Activated naive CD8-positive, alpha-beta T cell (primary cell): ENCODE results near the gene TBRG1.

Source experiments
- H3K27ac Mint-ChIP-seq: one replicate; pipeline ENCODE4 v1.8.0; 2021; ENCODE audit warnings: mixed read lengths
- H3K27me3 Mint-ChIP-seq: one replicate; pipeline ENCODE4 v1.8.0; 2021; ENCODE audit warnings: mixed read lengths
- H3K36me3 Mint-ChIP-seq: one replicate; pipeline ENCODE4 v1.8.0; 2021; ENCODE audit warnings: mixed read lengths
- H3K4me1 Mint-ChIP-seq: one replicate; pipeline ENCODE4 v1.8.0; 2021; ENCODE audit warnings: low read depth, mixed read lengths
- H3K4me3 Mint-ChIP-seq: one replicate; pipeline ENCODE4 v1.8.0; 2021; ENCODE audit warnings: mild to moderate bottlenecking, mixed read lengths
- H3K9me3 Mint-ChIP-seq: one replicate; pipeline ENCODE4 v1.8.0; 2021; ENCODE audit warnings: low read depth, mixed read lengths

TBRG1 gene

DNA sequence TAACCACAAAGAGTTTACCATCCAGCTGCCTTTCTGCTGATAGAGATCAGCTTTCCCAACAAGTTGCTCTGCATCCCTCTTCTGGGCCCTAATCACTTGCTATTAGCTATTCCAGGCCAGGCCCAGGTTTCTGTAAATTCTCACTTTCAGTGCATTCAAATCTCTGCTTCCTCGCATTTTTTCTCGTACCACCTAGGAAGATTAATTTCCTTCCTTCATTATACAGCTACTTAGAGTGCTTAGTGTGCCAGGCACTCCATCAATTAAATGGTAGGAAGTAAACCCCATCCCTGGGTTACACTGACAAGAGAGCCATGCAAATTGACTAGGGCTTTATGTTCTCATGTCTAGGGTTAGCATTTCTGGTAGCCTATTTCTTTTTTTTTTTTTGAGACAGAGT lies 41.2 kb downstream of the TBRG1 start:
- Mint-ChIP-seq H3K4me3 (no peak overlapping the region), H3K9me3 (no peaks in the 10 kb centered on the region), H3K27me3 (no peaks in the 10 kb centered on the region), H3K27ac (no peak overlapping the region), H3K36me3 (peaks cover 11% of the 10 kb centered on the region), H3K4me1 (no peaks in the 10 kb centered on the region)

DNA sequence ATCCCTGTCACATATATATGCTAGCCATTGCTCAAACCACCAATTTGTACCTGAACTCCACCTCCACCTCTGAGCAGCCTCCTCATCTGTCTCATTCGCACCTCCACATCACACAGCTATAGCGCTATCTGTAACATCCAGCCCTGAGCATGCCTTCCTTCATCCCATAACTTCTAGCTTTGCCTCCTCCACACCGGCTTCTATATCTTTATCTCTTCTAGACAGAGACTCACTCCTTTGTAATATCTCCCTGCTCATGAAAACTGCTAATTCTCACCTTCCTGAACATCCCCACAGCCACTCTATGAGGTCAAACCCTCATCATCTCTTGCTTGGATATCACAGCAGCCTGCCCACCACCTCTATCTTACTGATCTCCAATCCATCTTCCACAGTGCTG lies 44.9 kb downstream of the TBRG1 start:
- Mint-ChIP-seq H3K27me3 (no peaks in the 10 kb centered on the region), H3K27ac (no peak overlapping the region), H3K4me3 (no peak overlapping the region), H3K4me1 (peaks cover 12% of the 10 kb centered on the region), H3K9me3 (no peaks in the 10 kb centered on the region), H3K36me3 (peaks cover 7% of the 10 kb centered on the region)

DNA sequence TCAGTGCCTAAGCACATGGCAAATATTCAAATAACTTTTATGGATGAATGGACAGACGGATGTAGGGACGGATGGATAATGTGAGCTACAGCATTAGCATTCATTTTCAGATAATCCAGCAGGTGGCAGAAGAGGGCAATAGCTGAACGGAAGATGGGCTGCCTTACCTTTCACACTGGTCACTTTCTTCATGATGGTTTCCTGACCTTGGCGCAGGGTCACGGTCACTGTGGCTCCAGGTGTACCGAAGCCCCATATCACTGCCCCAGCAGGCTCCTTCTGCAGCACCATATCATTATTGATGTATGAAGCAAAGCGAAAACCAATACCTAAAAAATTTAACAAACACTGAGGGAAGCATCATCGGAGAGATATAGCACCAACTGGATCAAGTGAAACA lies 46.5 kb downstream of the TBRG1 start:
- H3K36me3 Mint-ChIP-seq: peaks cover 7% of the 10 kb centered on the region
- no peak overlapping the region for H3K4me3 Mint-ChIP-seq
- H3K27me3 Mint-ChIP-seq: no peaks in the 10 kb centered on the region
- H3K9me3 Mint-ChIP-seq: no peaks in the 10 kb centered on the region
- H3K27ac Mint-ChIP-seq: no peak overlapping the region
- H3K4me1 Mint-ChIP-seq: peaks cover 18% of the 10 kb centered on the region

DNA sequence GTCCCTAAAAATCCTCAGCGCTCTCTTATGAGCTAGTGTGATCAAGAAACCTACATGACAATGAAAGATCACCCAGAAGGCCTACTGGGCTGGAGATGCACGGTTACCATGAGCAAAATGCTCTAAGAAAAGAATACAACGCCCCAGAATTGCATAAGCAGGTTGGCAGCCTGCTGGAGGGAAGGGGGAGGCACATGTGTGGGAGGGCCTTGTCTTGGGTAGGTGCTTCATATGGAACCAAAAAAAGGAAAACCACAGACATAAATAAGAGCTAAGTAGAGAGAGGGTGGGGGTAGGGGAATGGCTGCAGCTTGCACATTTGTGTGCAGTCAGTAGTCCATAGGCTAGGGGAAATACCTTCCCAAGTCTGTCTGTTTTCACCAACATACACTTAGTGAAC lies 48.1 kb downstream of the TBRG1 start:
- Mint-ChIP-seq H3K36me3 (no peaks in the 10 kb centered on the region), H3K27ac (no peak overlapping the region), H3K9me3 (no peaks in the 10 kb centered on the region), H3K27me3 (no peaks in the 10 kb centered on the region), H3K4me3 (no peak overlapping the region), H3K4me1 (peaks cover 20% of the 10 kb centered on the region)

DNA sequence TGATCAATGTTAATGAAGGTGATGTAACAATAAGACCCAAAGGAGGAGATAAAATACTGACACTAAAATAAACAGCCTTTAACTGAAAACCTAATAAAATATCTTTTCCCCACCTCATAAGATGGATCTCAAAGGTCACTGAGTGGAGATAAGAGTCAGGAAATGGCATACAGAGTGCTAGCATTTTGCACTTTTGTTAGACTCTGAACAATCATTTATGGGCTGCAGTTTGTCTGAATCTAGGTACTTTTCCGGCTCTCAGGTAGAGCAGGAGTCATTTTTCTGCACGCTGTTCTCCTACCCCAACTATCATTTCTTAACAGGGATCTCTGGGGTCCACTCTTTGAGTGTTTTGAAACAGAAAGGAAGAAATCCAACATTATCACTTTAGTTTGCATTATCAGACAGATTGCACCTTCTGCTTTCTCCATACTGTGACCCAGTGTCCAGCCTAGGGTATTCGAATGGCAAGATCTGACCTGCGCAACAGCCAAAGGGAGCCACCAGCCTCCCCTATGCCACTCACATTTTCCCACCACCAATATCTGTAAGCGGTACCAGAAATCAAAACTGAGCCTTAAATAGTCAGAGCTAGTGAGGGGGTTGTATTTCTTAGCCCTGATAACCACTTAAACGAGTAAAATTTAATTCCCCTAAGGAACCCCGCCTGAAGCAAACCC lies 50.0 kb downstream of the TBRG1 start:
- Mint-ChIP-seq H3K4me1 (peaks cover 20% of the 10 kb centered on the region), H3K27me3 (no peaks in the 10 kb centered on the region), H3K9me3 (no peaks in the 10 kb centered on the region), H3K4me3 (peak overlapping the region; percentile 91), H3K36me3 (no peaks in the 10 kb centered on the region), H3K27ac (peak overlapping the region; percentile 59)

DNA sequence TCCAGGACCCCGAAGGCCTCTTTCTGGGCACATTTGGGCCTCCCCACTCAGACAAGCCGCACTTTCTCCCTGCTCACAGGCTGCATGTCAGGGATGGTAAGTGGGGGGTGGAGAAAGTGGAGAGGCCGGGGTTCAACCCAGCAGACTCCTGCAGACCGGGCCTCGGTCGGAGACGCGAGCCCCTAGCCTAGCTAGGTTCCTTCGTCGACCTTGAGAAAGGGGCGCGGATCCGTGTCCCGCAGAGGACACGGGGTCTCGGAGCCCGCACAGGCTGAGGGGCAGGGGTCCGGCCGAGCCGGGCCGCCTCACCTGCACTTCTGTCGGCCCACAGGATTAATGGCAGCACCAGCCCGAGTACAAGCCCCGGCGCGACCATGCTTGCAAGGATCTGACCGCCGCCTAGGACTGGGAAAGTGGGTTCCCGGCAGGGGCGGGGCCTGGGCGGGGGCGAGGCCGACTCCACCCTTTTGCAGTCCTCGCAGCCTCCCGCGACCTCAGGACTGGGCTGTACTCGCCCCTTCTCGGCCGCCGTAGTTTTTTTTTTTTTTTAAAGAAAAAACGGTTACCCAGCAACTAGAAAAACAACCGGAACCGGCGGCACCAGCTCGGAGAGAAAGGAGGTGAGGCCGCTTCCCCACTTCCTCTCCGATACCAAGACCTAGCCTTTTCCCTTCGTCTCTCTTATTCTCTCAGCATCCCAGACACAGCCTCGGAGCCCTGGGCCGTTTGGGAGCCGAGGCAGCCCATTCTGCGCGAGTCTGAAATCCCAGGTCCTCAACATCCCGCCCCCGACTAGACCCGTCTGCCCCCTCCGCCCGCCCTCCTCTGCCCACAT lies 50.9 kb downstream of the TBRG1 start, which contains the start of the genes SIAE and SPA17:
Gene SIAE (minus strand): TSS at position 407 of the 835 bp plus-strand sequence. CDS start 31 bp downstream, at position 376.
Gene SPA17 (plus strand): TSS at position 572 of the 835 bp plus-strand sequence. CDS start 1,361 bp downstream, outside the sequence.
- H3K36me3 Mint-ChIP-seq: no peaks in the 10 kb centered on the region
- no peaks in the 10 kb centered on the region for H3K27me3 Mint-ChIP-seq
- peak within 1 kb of the TSS; percentile 91 for H3K4me3 Mint-ChIP-seq
- H3K4me1 Mint-ChIP-seq: peaks cover 20% of the 10 kb centered on the region
- H3K27ac Mint-ChIP-seq: peak within 1 kb of the TSS; percentile 85
- no peaks in the 10 kb centered on the region for H3K9me3 Mint-ChIP-seq

DNA sequence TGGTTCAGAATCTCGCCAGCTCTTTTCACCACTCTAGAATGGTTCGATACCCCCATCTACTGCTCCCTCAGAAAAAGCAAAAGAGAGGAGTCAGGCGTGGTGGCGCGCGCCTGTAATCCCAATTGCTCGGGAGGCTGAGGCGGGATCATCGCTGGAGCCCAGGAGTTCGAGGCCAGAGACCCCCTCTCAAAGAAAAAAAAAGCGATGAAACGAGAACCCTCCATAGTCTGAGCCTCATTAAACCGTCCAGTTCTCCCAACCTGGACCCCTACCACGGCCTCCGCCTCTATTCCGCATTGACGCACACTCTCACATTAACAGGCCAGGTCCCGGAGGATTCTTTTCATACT lies 51.5 kb downstream of the TBRG1 start:
- Mint-ChIP-seq H3K4me3 (peak overlapping the region; percentile 91), H3K9me3 (no peaks in the 10 kb centered on the region), H3K27ac (peak overlapping the region; percentile 85), H3K27me3 (no peaks in the 10 kb centered on the region), H3K36me3 (no peaks in the 10 kb centered on the region), H3K4me1 (peaks cover 20% of the 10 kb centered on the region)

DNA sequence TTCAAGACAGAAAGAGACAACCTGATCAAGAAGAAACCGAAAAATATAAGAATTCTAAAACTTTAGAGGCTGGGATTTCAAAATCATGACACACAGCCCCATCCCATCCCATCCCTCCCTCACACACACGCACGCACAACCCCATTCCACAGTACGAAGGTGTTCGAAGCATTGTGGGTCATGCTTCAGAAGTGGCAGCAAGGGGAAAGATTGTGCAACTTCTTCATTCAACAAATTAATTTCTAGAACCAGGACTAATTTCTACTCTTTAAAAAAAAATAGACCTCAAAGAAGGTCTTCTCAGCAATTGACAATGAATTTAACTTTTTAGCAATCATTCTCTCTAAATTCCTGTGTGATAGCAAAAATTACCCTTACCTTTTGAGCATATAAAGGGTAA lies 51.9 kb downstream of the TBRG1 start:
- H3K9me3 Mint-ChIP-seq: no peaks in the 10 kb centered on the region
- peak overlapping the region; percentile 91 for H3K4me3 Mint-ChIP-seq
- H3K27ac Mint-ChIP-seq: peak overlapping the region; percentile 85
- H3K27me3 Mint-ChIP-seq: no peaks in the 10 kb centered on the region
- H3K4me1 Mint-ChIP-seq: peaks cover 20% of the 10 kb centered on the region
- H3K36me3 Mint-ChIP-seq: no peaks in the 10 kb centered on the region

DNA sequence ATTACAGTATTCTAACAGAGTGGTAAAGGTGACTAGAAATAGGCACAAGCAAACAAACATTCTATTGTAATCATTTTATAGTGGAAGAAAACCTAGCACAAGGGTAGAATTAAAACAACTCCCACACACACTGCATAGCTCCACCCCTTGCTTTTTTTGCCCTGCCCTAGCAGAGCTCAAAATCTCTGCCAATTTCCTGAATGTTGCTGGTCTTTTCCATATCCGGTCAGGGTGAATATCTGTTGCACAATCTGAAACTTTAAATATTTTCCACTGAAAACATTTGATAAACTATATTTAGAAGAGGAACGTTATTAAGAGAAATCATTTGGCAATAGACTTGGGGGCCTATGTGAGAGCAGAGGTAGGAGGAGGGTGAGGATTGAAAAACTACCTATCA lies 53.7 kb downstream of the TBRG1 start:
- Mint-ChIP-seq H3K27me3 (no peaks in the 10 kb centered on the region), H3K36me3 (no peaks in the 10 kb centered on the region), H3K4me3 (no peak overlapping the region), H3K27ac (no peak overlapping the region), H3K4me1 (peaks cover 19% of the 10 kb centered on the region), H3K9me3 (no peaks in the 10 kb centered on the region)

DNA sequence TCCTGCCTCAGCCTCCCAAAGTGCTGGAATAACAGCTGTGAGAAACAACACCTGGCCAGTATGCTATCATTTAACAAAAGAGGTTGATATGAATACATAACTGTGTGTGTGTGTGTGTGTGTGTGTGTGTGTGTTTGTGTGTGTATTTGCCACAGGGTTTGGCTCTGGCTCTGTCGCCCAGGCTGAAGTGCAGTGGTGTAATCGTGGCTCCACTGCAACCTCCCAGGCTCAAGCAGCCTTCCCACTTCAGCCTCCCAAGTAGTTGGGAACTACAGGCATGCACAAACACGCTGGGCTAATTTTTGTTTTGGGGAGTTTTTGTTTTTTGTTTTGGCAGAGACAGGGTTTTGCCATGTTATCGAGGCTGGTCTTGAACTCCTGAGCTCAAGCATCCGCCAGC lies 55.8 kb downstream of the TBRG1 start:
- Mint-ChIP-seq H3K36me3 (peaks cover 6% of the 10 kb centered on the region), H3K27me3 (peaks cover 2% of the 10 kb centered on the region), H3K4me1 (peaks cover 2% of the 10 kb centered on the region), H3K27ac (no peak overlapping the region), H3K4me3 (no peak overlapping the region), H3K9me3 (peaks cover 8% of the 10 kb centered on the region)

DNA sequence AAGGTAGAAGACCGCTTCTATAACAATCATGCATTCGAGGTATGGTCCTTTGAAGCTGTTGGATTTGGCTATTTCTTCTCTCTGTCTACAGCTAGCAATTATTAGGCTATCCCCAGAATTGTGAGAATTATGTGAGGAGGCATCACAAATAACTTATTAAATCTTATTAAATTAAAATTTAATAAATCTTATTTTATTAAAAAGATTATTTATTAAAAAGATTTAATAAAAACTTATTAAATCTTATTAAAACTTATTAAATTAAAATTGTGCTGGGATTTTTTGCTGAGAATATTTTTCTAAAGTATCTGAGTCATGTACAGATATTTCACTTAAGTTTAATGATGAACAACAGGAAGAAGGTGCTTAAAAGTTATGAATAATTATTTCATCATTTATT lies 58.8 kb downstream of the TBRG1 start:
- H3K36me3 Mint-ChIP-seq: peaks cover 12% of the 10 kb centered on the region
- H3K27me3 Mint-ChIP-seq: peaks cover 2% of the 10 kb centered on the region
- peaks cover 15% of the 10 kb centered on the region for H3K9me3 Mint-ChIP-seq
- no peak overlapping the region for H3K4me3 Mint-ChIP-seq
- no peak overlapping the region for H3K27ac Mint-ChIP-seq
- no peaks in the 10 kb centered on the region for H3K4me1 Mint-ChIP-seq

DNA sequence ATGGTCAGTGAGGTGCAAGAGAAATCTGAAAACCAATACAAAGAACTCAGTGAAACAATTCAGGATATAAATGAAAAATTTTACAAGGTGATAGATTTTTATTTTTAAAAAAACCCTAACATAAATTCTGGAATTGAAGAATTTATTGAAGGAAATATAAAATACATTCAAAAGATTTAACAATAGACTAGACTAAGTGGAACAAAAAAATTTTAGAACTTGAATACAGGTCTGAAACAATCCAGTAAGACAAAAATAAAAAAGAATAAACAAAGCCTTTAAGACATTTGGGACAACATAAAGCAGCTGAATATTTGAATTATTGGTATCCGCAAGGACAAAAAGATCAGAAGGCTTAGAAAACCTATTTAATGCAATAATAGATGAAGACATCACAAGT lies 59.8 kb downstream of the TBRG1 start:
- Mint-ChIP-seq H3K9me3 (peaks cover 24% of the 10 kb centered on the region), H3K27ac (no peak overlapping the region), H3K36me3 (peaks cover 22% of the 10 kb centered on the region), H3K4me3 (no peak overlapping the region), H3K27me3 (peaks cover 2% of the 10 kb centered on the region), H3K4me1 (no peaks in the 10 kb centered on the region)
